Suppressor macrophage treated with lipopolysaccharide for 4 hours (primary cell): ENCODE measurements around the gene SMTNL1.

Source experiments
- DNase-seq: peaks from one replicate; pipeline ENCODE4 v3.0.0-alpha.2; 2020

The SMTNL1 gene

GRCh38 chr11:57536947-57537619 lies at the start of gene SMTNL1:
SMTNL1 (plus strand) TSS chr11:57537595; CDS start chr11:57542643, 5,048 bp downstream.
- DNase-seq = no peak

- no peak for DNase-seq
Observed at GRCh38 chr11:57487920-57488659, 49.3 kb upstream of the SMTNL1 start.

- peak; percentile 71 for DNase-seq
Observed at GRCh38 chr11:57490456-57491248, 46.7 kb upstream of the SMTNL1 start.

- DNase-seq = peak; percentile 64
Observed at GRCh38 chr11:57491371-57492061, 45.9 kb upstream of the SMTNL1 start.

GRCh38 chr11:57493507-57494503 lies 43.6 kb upstream of the SMTNL1 start:
- DNase-seq = no peak

GRCh38 chr11:57496109-57496820 lies 41.1 kb upstream of the SMTNL1 start:
- DNase-seq = no peak

GRCh38 chr11:57497303-57498247 lies 39.8 kb upstream of the SMTNL1 start:
- no peak for DNase-seq

GRCh38 chr11:57498540-57498939 lies 38.9 kb upstream of the SMTNL1 start:
- DNase-seq = no peak

- peak; percentile 91 for DNase-seq
Observed at GRCh38 chr11:57499413-57499982, 37.9 kb upstream of the SMTNL1 start.

- DNase-seq = no peak
Observed at GRCh38 chr11:57499983-57500461, 37.4 kb upstream of the SMTNL1 start.

GRCh38 chr11:57500515-57500914 lies 36.9 kb upstream of the SMTNL1 start:
- no peak for DNase-seq

GRCh38 chr11:57500926-57501325 lies 36.5 kb upstream of the SMTNL1 start:
- DNase-seq = no peak

- DNase-seq = no peak
Observed at GRCh38 chr11:57501953-57502352, 35.4 kb upstream of the SMTNL1 start.

- no peak for DNase-seq
Observed at GRCh38 chr11:57502376-57502775, 35.0 kb upstream of the SMTNL1 start.

- DNase-seq = no peak
Observed at GRCh38 chr11:57502870-57503269, 34.5 kb upstream of the SMTNL1 start.

GRCh38 chr11:57504511-57504910 lies 32.9 kb upstream of the SMTNL1 start:
- no peak for DNase-seq

GRCh38 chr11:57506522-57506921 lies 30.9 kb upstream of the SMTNL1 start:
- DNase-seq = no peak

GRCh38 chr11:57508341-57509170 lies 28.8 kb upstream of the SMTNL1 start:
- DNase-seq = no peak
